Stimulated activated CD4-positive, alpha-beta T cell treated with anti-CD3 and anti-CD28 coated beads, Interleukin-15, amount 100 ng/mL, for 24 hours (primary cell): Measurements from ENCODE around the gene CDC5L.

ENCODE experiments used
- DNase-seq: peaks from one replicate; pipeline ENCODE4 v3.0.0-alpha.2; 2020

The CDC5L gene

DNA sequence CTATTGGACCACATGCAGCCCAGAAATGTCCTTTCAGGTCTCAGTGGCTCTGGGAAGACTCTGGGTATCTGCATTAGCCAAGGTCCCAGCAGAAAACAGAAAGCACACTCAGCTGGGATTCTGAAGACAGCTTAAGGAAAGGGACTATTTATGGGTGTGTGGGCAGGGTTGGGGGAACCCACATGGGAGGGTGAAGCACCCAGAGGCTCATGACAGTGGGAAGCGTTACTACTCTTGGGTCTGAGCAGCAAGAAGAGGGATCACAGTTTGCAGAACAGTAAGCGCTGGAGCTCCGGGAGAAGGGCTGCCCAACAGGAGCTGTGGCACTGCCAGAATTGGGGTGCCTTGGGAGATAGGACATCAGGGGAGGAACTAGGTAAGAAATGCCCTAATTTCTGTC lies 12.4 kb upstream of the CDC5L start:
- DNase-seq: no peak

DNA sequence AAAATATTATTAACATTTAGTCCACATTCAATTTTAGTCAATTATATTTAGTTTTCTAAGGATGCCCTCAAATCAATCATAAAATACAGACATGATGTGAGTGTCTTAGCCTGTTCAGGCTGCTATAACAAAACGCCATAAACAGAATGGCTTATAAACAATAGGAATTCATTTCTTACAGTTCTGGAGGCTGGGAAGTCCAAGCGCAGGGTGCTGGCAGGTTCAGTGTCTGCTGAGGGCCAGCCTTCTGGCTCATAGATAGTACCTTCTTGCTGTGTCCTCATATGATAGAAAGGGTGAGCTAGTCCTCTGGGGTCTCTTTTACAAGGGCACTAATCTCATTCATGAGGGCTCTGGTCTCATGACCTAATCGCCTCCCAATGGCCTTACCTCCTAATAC lies 10.0 kb upstream of the CDC5L start:
- no peak for DNase-seq

DNA sequence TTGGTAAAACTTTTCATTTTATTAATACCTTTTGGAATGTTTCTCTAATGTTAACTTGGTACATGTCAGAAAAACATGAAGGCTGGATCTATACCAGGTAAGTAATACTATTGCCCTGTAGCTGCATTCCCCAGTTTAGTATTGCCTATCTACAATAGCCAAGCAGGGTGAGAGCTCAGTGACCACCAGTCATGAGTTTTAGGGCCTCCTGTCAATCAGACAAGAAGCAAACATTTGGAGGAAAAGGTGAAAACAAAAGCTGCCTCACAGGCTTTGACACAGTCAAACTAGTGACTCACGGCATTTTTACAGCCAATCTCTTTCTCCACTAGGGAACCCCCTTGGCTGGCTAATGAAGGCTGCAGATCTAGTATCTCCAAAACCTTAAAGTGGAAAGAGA lies 9.5 kb upstream of the CDC5L start:
- no peak for DNase-seq

DNA sequence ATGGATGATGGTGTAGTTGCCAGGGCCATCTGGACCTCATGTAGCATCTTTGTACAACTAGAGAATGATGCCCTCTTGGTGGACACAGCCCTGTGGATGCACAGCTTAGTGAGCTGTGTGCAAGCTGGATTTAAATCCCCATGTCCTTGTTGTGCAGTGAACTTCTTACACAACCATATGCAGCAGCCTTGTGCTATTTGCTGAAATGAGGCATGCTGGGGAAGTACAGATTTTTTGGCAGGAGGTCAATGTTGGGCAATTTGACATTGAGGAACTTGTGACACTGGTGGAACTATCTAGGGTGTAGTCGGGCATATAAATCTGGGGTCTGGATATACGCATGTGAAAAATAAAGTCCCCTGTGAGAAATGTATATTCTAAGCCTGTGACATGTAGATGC lies 5.8 kb upstream of the CDC5L start:
- DNase-seq: no peak

DNA sequence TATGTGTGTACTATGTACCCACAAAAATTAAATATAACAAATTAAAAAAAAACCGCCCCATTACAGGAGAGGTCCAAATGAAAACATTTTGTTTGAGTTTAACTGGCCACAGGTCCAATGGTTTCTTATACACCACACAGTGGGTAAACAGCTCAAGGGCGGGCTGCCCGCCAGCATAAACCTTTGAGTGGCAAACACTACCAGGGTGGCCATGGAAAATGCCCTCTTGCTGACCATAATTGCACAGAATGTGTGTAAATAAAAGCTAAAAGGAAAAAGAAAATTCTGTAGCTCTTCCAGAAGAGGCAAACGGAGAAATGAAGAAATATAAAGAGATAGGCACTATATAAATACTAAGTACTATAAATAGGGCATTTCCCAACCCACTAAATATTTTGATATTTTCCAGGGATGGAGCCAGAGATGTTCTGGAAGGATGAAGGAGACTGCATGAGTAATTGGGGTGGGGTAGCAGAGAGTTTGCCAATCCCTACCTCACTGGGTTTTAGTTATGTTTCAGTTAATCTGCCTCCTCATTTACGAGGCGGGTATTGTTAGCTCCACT lies 1.1 kb upstream of the CDC5L start:
- no peak for DNase-seq

DNA sequence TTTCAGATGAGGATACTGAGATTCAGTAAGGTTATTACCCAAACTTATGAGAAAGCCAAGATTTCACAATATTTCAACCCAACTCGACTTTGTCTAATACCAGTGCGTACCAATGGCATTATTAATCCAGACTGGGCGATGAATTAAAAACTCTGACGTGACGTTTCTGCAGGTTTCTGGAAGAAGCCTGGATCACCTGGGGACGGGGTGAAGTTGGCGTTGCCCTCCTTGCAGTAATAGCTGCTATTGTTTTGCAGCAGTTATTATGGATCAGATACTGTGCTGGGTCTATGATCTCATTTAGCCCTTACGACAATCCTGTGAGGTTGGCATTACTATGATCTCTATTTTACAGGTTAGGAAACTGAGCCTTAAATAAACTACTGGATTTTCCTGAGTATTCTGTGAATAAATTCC lies 569 bp upstream of the CDC5L start:
- DNase-seq: no peak

DNA sequence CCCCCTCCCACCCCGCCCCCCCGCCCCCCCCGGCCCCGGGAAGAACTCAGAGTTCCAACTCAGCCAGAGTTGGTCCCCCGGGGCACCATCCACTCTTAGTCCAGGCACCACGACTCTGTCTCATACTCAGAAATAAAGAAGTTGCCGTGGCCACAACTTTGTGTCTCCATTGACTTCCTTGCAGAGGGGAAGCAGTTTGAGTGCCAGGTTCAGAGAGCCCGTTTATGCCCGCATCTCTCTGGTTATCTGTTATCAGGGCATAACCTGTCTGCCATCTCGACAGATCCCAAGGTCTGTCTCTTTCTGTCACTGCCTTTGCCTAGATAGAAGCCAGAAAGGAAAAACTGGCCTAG lies 605 bp downstream of the CDC5L start:
- DNase-seq: no peak

DNA sequence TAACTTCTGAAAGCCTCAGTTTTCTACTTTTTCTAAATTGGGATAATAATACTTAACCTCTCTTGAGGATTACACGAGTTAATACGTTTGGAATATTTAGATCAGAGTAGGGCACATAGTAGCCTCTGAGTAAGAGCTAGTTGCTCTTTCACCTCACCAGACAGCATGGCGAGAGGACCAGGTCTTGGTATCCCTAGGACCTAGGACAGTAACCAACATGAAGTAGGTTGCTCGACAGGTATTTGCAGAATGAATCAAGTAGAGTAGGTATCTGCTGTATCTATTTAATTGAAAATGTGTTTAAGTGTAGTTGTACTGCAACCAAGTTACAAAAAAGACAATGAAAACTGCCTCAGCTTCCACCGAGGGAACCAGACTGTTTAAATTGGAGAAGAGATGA lies 1.4 kb downstream of the CDC5L start:
- no peak for DNase-seq

DNA sequence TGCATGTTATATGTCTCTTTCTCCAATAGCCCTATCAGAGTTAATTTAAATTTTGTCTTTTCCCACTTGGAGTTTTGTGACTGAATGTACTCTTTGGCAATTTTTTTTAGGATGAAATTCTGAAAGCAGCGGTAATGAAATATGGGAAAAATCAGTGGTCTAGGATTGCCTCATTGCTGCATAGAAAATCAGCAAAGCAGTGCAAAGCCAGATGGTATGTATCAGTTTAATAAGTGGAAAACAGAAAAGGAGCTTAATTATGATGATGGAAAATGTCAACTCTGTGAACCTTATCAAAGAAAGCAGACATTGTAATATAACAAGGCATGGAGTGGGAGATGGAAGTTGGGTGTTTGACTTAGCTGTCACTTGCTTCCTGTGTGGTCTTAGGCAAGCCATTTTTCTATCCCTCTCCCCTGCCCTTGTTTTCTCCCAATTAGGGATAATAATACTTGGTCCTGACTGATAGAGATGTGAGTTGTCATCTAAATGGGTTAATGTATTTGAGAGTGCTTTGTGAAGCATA lies 2.7 kb downstream of the CDC5L start:
- DNase-seq: no peak

DNA sequence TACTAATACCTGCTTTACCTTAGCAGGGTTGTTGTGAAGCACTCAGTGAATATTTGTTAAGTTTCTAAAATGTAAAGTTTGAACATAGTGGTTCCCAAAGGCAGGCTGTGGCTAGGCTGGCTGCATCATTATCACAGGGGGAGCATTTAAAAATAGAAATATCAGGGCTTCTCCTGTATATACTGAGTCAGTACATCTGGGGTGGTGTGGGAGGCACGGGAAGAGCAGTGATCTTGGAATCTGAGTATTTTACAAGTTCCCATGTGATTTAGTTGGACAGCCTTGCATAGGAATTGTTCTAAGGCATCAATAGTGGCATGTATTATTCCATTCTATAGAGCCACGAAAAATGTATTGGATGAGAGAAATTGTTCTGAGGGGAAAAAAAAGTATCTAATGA lies 8.0 kb downstream of the CDC5L start:
- DNase-seq: no peak

DNA sequence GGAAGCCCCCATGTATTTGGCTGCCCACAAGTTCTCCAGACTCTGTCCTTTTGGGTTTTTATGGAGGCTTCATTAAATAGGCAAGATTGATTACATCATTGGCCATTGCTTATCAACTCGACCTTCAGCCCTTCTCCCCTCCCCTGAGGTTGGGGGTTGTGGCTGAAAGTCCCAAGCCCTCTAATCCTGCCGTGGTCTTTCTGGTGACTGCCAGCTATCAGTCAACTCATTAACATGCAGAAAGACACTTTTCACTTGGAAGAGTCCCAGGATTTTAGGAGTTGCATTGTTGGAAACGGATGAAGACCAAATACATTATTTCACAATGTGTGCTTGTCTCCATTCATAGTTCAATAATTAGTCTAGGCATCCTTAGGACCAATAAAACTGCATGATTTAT lies 9.5 kb downstream of the CDC5L start:
- no peak for DNase-seq

DNA sequence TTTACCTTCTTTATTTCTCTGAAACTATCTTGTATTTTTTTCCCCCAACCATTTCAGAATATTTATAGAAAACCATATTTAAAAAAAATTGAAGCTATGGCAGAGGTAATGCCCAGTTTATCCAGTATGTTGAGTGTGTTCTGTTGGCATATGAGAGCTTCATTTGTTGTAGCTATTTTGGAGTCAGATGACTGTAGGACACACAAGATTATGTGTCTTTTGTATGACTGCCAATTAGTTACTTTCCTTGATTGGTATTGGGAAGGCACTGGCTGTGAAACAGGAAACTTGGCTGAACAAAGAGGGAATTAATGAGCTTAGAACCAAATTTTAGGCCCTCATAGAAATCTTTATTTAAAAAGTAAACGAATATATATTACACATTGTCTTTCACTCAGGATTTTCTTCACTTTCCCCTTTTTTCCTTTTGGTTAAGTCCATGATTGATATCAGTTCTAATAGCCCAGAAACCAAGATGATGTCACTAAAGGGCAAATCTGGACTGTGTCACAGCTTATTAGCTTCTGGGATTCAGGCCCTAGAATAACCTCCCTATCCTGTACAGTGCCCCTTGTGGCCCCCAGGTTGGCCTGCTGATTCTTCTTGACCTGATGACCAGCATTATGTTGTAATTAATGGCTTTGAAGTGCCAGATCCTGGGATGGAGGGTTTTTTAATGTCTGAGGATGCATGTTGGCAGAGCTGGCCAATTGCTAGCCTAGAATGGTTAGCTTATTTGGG lies 10.1 kb downstream of the CDC5L start:
- DNase-seq: no peak

DNA sequence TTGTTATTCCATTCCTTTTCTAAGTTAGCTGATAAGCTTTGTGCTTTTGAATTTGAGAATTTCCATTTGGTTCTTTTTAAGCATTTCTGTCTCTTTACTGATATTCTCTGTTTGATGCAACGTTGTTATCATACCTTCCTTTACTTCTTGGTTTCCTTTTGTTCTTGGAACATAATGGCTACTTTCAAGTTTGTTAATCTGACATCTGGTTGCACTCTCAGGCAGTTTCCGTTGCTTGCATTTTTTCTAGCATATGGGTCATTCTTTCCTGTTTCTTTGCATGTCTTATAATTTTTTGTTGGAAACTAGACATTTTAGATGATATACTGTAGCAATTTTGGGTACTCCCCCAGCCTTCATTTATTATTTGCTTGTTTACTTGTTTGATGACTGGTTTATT lies 12.5 kb downstream of the CDC5L start:
- no peak for DNase-seq

DNA sequence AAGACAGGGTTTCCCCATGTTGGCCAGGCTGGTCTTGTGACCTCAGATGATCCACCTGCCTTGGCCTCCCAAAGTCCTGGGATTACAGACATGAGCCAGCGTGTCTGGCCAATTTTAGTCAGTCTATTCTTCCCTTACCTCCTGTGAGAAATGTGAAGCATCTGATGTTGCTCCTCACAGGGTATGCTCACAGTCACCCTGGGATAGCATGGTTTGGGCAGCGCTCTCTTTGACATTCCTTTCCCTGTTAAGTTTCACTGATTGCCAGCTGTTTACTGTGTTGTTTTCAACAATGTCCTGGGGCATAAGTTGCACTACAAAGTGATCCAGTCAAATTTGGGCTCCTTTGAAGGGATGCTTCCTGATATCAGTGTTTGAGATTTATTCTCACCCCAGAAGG lies 13.1 kb downstream of the CDC5L start:
- no peak for DNase-seq

DNA sequence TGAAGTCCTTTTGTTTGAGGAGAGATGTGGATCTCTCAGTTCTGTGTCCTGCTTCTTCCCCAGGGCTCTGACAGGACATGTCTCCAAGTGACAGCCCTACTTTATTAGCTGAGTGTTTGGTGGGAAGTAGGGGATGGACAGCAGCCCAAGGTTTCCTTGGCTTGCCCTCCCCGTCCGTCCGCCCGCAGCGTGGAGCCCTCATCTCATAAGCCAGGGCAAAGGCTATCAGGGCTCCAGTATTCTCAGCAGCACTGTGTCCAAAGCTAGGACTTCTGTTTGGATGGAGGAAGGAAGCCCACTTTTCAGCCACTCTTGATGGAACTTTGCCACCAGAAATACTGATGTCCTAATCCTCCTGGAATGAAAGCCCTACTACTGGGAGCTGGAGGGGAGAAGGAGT lies 13.6 kb downstream of the CDC5L start:
- no peak for DNase-seq

DNA sequence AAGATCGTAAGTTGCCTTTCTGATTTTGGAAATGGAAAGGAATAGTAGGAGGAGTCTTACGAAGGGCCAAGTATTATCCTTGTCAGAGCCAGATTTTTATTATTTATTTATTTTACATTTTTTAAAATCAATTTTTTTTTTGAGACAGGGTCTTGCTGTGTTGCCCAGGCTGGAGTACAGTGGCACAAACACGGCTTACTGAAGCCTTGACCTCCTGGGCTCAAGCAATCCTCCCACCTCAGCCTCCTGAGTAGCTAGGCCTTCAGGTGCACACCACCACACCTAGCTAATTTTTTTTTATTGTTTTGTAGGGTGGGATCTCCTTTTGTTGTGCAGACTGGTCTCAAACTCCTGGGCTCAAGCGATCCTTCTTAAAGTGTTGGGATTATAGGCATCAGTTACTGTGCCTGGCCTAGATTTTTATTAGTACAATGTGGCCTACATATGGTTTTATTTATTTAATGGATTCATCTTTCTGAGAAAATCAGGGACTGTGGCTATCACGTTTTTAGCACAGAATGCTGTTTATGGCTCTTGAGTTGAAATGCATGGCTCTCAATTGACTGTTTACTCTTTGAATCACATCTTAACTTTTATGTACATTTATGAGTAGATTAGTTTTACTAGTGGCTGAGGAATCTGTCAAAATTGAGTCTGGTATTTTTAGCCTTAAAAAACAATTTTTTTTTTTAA lies 16.7 kb downstream of the CDC5L start:
- DNase-seq: no peak

DNA sequence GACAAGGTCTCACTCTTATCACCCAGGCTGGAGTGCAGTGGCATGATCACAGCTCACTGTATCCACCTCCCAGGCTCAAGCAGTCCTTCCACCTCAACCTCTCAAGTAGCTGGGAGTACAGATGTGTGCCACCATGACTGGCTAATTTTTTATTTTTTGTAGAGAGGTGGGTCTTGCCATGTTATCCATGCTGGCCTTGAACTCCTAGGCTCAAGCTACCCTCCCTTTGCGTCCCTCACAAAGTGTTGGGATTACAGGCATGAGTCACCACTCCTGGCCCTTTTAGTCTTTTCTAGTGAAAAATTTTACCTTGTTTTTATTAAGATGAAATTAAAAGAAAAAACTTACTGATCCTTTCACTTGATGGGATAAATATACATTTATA lies 17.2 kb downstream of the CDC5L start:
- no peak for DNase-seq

DNA sequence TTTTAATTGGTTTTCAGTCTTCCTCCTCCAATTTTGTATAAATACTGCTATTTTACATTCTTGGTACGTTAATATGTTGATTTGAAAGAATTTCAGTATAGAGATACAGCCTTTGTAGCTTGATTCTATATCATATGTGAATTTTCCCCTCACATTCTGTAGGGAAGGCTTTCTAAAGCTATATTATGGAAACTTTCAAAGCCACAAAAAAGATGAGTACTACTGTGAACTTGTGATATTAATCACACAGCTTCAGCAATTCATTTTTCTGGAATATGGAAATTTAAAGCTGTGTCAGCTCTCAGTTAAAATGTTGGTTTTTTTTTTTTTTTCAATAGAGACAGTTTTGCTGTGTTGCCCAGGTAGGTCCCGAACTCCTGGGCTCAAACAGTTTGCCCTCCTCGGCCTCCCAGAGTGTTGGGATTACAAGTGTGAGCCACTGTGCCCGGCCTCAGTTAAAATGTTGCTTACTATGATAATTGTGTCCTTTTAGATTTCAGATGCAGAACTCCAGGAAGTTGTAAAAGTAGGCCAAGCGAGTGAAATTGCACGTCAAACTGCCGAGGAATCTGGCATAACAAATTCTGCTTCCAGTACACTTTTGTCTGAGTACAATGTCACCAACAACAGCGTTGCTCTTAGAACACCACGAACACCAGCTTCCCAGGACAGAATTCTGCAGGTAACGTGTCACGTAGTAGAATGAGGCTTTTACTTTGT lies 20.6 kb downstream of the CDC5L start:
- DNase-seq: no peak

DNA sequence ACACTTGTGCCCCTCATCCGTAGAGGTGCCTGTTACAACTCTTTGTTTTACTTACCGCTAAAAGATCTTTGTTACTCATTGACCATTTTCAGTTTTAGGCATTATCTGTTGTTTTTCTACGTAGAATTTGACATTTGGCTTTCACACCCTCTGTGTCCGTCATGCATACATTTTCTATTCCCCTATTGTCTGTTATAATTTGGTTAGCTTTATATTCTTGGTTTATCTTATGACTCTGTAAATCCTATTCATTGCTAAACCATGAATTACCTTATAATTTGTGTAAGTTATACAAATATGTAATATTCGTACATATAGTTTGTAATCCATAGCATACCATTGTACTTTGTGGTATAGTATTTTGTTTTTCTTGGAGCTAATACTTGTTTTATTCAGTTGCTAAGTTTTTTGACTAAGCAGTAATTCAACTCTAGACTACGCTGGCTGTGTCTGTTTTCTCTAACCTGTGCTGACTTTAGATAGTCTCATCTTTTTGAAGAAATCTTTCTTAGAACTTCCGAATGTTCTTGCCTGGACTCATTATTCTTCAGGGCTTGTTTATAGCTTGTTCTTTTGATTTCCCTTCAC lies 21.8 kb downstream of the CDC5L start:
- DNase-seq: no peak

DNA sequence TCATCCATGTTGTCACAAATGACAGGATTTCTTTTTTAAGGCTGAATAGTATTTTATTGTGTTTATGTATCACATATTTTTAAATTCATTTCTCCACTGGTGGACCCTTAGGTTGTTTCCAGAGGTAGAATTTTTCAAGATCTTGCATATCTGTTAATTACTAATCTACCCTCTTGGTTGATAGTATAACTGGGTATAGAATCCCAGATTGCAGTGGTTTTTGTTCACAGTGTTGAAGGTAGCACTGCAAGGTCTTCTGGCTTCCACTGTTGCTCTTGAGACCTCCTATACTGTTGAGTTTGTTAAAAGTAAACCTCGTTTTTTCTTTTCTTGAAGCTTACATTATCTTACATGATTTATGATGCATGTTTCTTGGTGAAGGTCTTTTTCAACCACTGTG lies 22.9 kb downstream of the CDC5L start:
- DNase-seq: no peak

DNA sequence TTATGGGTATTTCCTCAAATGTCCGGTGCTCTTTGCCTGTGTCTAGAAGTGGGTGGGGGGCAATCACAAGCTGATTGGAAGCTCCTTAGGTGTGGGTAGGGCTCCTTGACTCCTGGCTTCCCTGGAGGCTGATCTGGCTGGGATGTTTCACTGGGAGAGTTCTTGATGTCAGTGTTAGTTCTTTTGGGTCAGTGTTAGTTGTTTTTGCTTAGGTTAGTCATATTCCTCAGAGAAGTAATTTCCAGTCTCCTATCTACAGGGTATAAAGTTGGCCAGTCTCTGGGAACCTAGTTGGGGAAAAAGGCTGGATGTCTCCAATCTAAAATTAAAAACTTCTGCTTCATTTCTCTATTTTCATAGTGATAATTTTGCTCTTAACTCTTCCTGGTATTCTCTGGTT lies 23.6 kb downstream of the CDC5L start:
- no peak for DNase-seq

DNA sequence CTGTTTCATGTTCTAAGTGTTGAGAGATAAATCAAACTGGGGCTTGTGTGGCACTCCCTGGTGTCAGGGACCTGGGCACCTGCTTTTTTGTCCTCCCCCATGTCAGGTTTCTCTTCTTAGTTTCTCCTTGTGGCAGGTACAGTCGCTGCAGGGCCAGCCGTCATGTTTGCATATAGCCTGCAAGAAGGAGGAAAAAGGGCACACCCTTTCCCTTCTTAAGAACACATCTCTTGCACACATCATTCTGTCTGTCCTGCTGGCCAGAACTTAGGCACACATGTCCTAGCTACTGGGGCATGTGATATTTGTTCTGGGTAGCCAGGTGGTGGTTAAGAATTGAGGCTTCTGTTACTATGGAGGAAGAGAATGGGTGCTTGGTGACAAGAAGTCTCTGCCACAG lies 27.9 kb downstream of the CDC5L start:
- no peak for DNase-seq

DNA sequence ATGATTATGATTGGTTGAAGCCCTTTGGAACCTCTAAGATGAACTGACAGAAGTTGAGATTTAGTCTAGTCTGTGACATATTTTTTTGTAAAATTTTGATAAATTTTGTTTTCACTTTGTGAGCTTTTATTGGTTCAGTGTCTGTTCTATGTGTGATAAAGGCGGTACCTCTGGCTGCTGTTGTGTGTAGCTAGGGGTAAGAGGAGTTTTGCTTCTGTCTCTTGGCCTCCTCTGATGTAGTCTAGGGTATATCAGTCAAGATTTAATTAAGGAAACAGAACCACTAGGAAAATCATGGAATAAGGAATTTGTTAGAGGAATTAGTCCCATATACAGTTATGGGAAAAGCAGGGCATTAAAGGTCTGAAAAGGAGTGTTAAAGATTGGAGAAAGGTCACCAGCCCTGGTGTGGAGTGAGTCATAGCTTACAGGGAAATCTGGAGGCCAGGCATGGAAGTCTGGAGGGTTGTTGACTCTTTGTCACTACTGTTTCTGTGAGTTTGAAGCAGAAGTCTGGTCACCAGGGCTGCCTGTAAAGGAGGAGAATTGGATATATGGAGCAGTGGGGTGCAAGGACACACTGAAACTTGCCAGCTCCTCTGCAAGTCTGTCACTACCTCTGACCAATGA lies 28.5 kb downstream of the CDC5L start:
- DNase-seq: no peak
